Measurements from ENCODE around the gene HECTD4. TPM values are rescaled to one million over a fixed set of nuclear protein-coding genes. Genes with fewer than 3 reads are reported as not detected.

HECTD4 gene
- polyA plus RNA-seq, 1 experiment, result 7.3 TPM

- ChIA-PET CTCF (interaction anchor here (0.6 kb wide), 1 partner anchor 210 kb away, joined by 3 read pairs; no protein-coding TSS in a partner anchor), POLR2A (no interaction called here)
- Histone ChIP-seq H3K36me3 (ENCODE audit: control insufficient read depth, insufficient read depth, low read length) (peaks cover 19% of the 10 kb centered on the region), H3K4me3 (ENCODE audit: low read depth, low read length) (no peak overlapping the region), H3K27me3 (ENCODE audit: control insufficient read depth, insufficient read depth, low read length) (no peaks in the 10 kb centered on the region)
- DNase-seq (ENCODE audit: low read depth), result no peak
- TF ChIP-seq CTCF (IDR thresholded peaks at IDR 0.05; ENCODE audit: insufficient read depth, low read depth, low read length), result no peak
Observed at GRCh38 chr12:112182499-112182898, 199.7 kb downstream of the HECTD4 start.

- H3K27me3 ChIP-seq (ENCODE audit: control insufficient read depth, insufficient read depth, low read length), result no peaks in the 10 kb centered on the region
- H3K36me3 ChIP-seq (ENCODE audit: control insufficient read depth, insufficient read depth, low read length), result peaks cover 22% of the 10 kb centered on the region
- ChIA-PET POLR2A (no interaction called here), CTCF (interaction anchor here (0.6 kb wide), 1 partner anchor 18 kb away, joined by 4 read pairs; no protein-coding TSS in a partner anchor)
- no peak for TF ChIP-seq CTCF (IDR thresholded peaks at IDR 0.05; ENCODE audit: insufficient read depth, low read depth, low read length)
- DNase-seq (ENCODE audit: low read depth), result no peak
- H3K4me3 ChIP-seq (ENCODE audit: low read depth, low read length), result no peak overlapping the region
Observed at GRCh38 chr12:112180422-112180821, 201.8 kb downstream of the HECTD4 start.

GRCh38 chr12:112179916-112180315 lies 202.3 kb downstream of the HECTD4 start:
- H3K4me3 ChIP-seq (ENCODE audit: low read depth, low read length), result no peak overlapping the region
- POLR2A ChIA-PET, result no interaction called here
- no peaks in the 10 kb centered on the region for H3K27me3 ChIP-seq (ENCODE audit: control insufficient read depth, insufficient read depth, low read length)
- DNase-seq (ENCODE audit: low read depth), result no peak
- CTCF ChIA-PET, result interaction anchor here (0.9 kb wide), 1 partner anchor 18 kb away, joined by 4 read pairs; no protein-coding TSS in a partner anchor
- peaks cover 21% of the 10 kb centered on the region for H3K36me3 ChIP-seq (ENCODE audit: control insufficient read depth, insufficient read depth, low read length)
- TF ChIP-seq CTCF (IDR thresholded peaks at IDR 0.05; ENCODE audit: insufficient read depth, low read depth, low read length), result no peak

GRCh38 chr12:112179341-112179740 lies 202.9 kb downstream of the HECTD4 start:
- peaks cover 16% of the 10 kb centered on the region for H3K36me3 ChIP-seq (ENCODE audit: control insufficient read depth, insufficient read depth, low read length)
- CTCF ChIA-PET, result interaction anchor here (0.9 kb wide), 1 partner anchor 18 kb away, joined by 4 read pairs; no protein-coding TSS in a partner anchor
- no peak for TF ChIP-seq CTCF (IDR thresholded peaks at IDR 0.05; ENCODE audit: insufficient read depth, low read depth, low read length)
- H3K27me3 ChIP-seq (ENCODE audit: control insufficient read depth, insufficient read depth, low read length), result no peaks in the 10 kb centered on the region
- DNase-seq (ENCODE audit: low read depth), result no peak
- no peak overlapping the region for H3K4me3 ChIP-seq (ENCODE audit: low read depth, low read length)
- POLR2A ChIA-PET, result no interaction called here

- H3K27me3 ChIP-seq (ENCODE audit: control insufficient read depth, insufficient read depth, low read length), result no peaks in the 10 kb centered on the region
- ChIA-PET CTCF (interaction anchor here (0.9 to 1.0 kb wide), 2 partner anchors 19 to 31 kb away, joined by 3 to 4 read pairs; no protein-coding TSS in a partner anchor), POLR2A (no interaction called here)
- H3K4me3 ChIP-seq (ENCODE audit: low read depth, low read length), result no peak overlapping the region
- H3K36me3 ChIP-seq (ENCODE audit: control insufficient read depth, insufficient read depth, low read length), result peaks cover 13% of the 10 kb centered on the region
- no peak for DNase-seq (ENCODE audit: low read depth)
- no peak for TF ChIP-seq CTCF (IDR thresholded peaks at IDR 0.05; ENCODE audit: insufficient read depth, low read depth, low read length)
Observed at GRCh38 chr12:112178796-112179195, 203.4 kb downstream of the HECTD4 start.
